Measurements from ENCODE around the gene HLA-DQB2.
"Not testable (repeated sequence)": the region's sequence is repeated elsewhere in the genome, so short reads cannot be mapped to it uniquely, and the experiment has no call there.

HLA-DQB2 gene

GRCh38 chr6:32763421-32763820 lies at the start of gene HLA-DQB2:
Gene HLA-DQB2 (minus strand): TSS chr6:32763532. CDS start chr6:32763470, 62 bp downstream.
- no peak for DNase-seq

- DNase-seq, result no peak
These were observed 45.8 kb upstream of the HLA-DQB2 start for GRCh38 chr6:32809171-32809570.

- DNase-seq, result no peak
These were observed 43.8 kb upstream of the HLA-DQB2 start for GRCh38 chr6:32807020-32807580.

- not testable (repeated sequence) for DNase-seq
These were observed 42.1 kb upstream of the HLA-DQB2 start for GRCh38 chr6:32805404-32805803.

- no peak for DNase-seq
These were observed 40.1 kb upstream of the HLA-DQB2 start for GRCh38 chr6:32803416-32803815.

- DNase-seq, result no peak
These were observed 36.4 kb upstream of the HLA-DQB2 start for GRCh38 chr6:32799740-32800139.

- DNase-seq, result no peak
These were observed 35.8 kb upstream of the HLA-DQB2 start for GRCh38 chr6:32799168-32799567.

- DNase-seq, result peak; percentile 71 to 78
These were observed 33.8 kb upstream of the HLA-DQB2 start for GRCh38 chr6:32796848-32797776.

- DNase-seq, result peak; percentile 12 to 13
These were observed 31.2 kb upstream of the HLA-DQB2 start for GRCh38 chr6:32794510-32794909.

- no peak for DNase-seq
These were observed 29.6 kb upstream of the HLA-DQB2 start for GRCh38 chr6:32792901-32793435.

- no peak for DNase-seq
These were observed 27.0 kb upstream of the HLA-DQB2 start for GRCh38 chr6:32790306-32790705.

GRCh38 chr6:32785781-32786533 lies 22.6 kb upstream of the HLA-DQB2 start:
- peak; percentile 40 to 63 for DNase-seq

GRCh38 chr6:32782923-32783322 lies 19.6 kb upstream of the HLA-DQB2 start:
- not testable (repeated sequence) for DNase-seq

- no peak for DNase-seq
These were observed 15.7 kb upstream of the HLA-DQB2 start for GRCh38 chr6:32779036-32779435.

- no peak for DNase-seq
These were observed 11.7 kb upstream of the HLA-DQB2 start for GRCh38 chr6:32775071-32775470.

- no peak for DNase-seq
These were observed 11.1 kb upstream of the HLA-DQB2 start for GRCh38 chr6:32774426-32774825.

GRCh38 chr6:32772656-32773055 lies 9.3 kb upstream of the HLA-DQB2 start:
- DNase-seq, result no peak

- no peak for DNase-seq
These were observed 716 bp upstream of the HLA-DQB2 start for GRCh38 chr6:32764048-32764447.

- DNase-seq, result no peak
These were observed 1.8 kb downstream of the HLA-DQB2 start for GRCh38 chr6:32761548-32761947.

GRCh38 chr6:32761072-32761471 lies 2.3 kb downstream of the HLA-DQB2 start:
- DNase-seq, result no peak

- no peak for DNase-seq
These were observed 3.7 kb downstream of the HLA-DQB2 start for GRCh38 chr6:32759669-32760068.

- DNase-seq, result no peak
These were observed 10.8 kb downstream of the HLA-DQB2 start for GRCh38 chr6:32752580-32752979.

GRCh38 chr6:32745649-32746048 lies 17.7 kb downstream of the HLA-DQB2 start:
- not testable (repeated sequence) for DNase-seq

Measured in CD4-positive, alpha-beta T cell treated with Interferon alpha-2 for 1 hour (primary cell).